GM23338 (cell line): ENCODE results near the gene RIC8A. TPM values are rescaled to one million over a fixed set of nuclear protein-coding genes. Genes with fewer than 3 reads are reported as not detected.

Experiments
- ATAC-seq: fragments of 200-7000 bp; cut with Tn5 transposase; 3 replicates; pipeline ENCODE4 v1.9.1; 2020
- DNase-seq: peaks from one replicate; pipeline ENCODE4 v3.0.0-alpha.2; 2015; ENCODE audit warnings: low spot score
- H2AFZ ChIP-seq: fragments of 200-600 bp; sonication (generic); 2 replicates; pipeline ENCODE4 v1.8.0; 2016; ENCODE audit warnings: antibody characterized with exemption, mild to moderate bottlenecking, moderate library complexity
- H3F3A ChIP-seq: fragments of 200-600 bp; sonication (generic); replicated peaks from 2 replicates; pipeline ENCODE4 v1.8.0; 2017; ENCODE audit warnings: antibody characterized with exemption, mixed run types, low read depth
- H3K27ac ChIP-seq: fragments of 200-600 bp; sonication (generic); 2 replicates; pipeline ENCODE4 v1.6.1; 2016; ENCODE audit warnings: low read depth
- H3K27me3 ChIP-seq: fragments of 200-600 bp; sonication (generic); 2 replicates; pipeline ENCODE4 v1.8.0; 2016; ENCODE audit warnings: mild to moderate bottlenecking, mixed run types, moderate library complexity; ENCODE audit not compliant: insufficient read depth
- H3K36me3 ChIP-seq: fragments of 200-600 bp; sonication (generic); 2 replicates; pipeline ENCODE4 v1.8.0; 2016; ENCODE audit warnings: mild to moderate bottlenecking; ENCODE audit not compliant: insufficient read depth
- H3K4me1 ChIP-seq: fragments of 200-600 bp; sonication (generic); 2 replicates; pipeline ENCODE4 v1.8.0; 2016; ENCODE audit warnings: mild to moderate bottlenecking, moderate library complexity; ENCODE audit not compliant: insufficient read depth
- H3K4me2 ChIP-seq: fragments of 200-600 bp; sonication (generic); 2 replicates; pipeline ENCODE4 v1.7.1; 2017; ENCODE audit warnings: mixed run types
- H3K4me3 ChIP-seq: fragments of 200-600 bp; sonication (generic); 2 replicates; pipeline ENCODE4 v1.6.1; 2016; ENCODE audit warnings: mixed run types
- H3K79me2 ChIP-seq: fragments of 200-600 bp; sonication (generic); replicated peaks from 2 replicates; pipeline ENCODE4 v1.8.0; 2017; ENCODE audit warnings: mild to moderate bottlenecking; ENCODE audit not compliant: insufficient read depth
- H3K9me2 ChIP-seq: fragments of 200-600 bp; sonication (generic); 2 replicates; pipeline ENCODE4 v1.8.0; 2017; ENCODE audit not compliant: insufficient read depth
- H4K20me1 ChIP-seq: fragments of 200-600 bp; sonication (generic); replicated peaks from 2 replicates; pipeline ENCODE4 v1.8.0; 2017; ENCODE audit warnings: mild to moderate bottlenecking; ENCODE audit not compliant: insufficient read depth
- H3K27ac Mint-ChIP-seq: 2 replicates; pipeline ENCODE4 v1.8.0; 2020; ENCODE audit warnings: inconsistent platforms, mild to moderate bottlenecking, moderate library complexity, mixed read lengths
- H3K27me3 Mint-ChIP-seq: 3 replicates; pipeline ENCODE4 v1.8.0; 2022; ENCODE audit warnings: low read depth, mild to moderate bottlenecking, moderate library complexity, mixed read lengths, inconsistent platforms; ENCODE audit not compliant: insufficient read depth, poor library complexity
- H3K36me3 Mint-ChIP-seq: 3 replicates; pipeline ENCODE4 v1.8.0; 2021; ENCODE audit warnings: low read depth, mild to moderate bottlenecking, inconsistent platforms, moderate library complexity, mixed read lengths
- H3K4me1 Mint-ChIP-seq: 3 replicates; pipeline ENCODE4 v1.8.0; 2020; ENCODE audit warnings: mild to moderate bottlenecking, inconsistent platforms, mixed read lengths
- H3K4me3 Mint-ChIP-seq: 3 replicates; pipeline ENCODE4 v1.8.0; 2021; ENCODE audit warnings: moderate library complexity, mild to moderate bottlenecking, inconsistent platforms, mixed read lengths
- H3K9me3 Mint-ChIP-seq: 3 replicates; pipeline ENCODE4 v1.8.0; 2020; ENCODE audit warnings: moderate library complexity, mild to moderate bottlenecking, inconsistent platforms, mixed read lengths
- CREB1 ChIP-seq: fragments of 250-450 bp; sonication (Bioruptor Pico); IDR thresholded peaks from 2 replicates; pipeline ENCODE4 v1.5.0; 2020; ENCODE audit warnings: low read depth, mild to moderate bottlenecking, moderate library complexity
- CTCF ChIP-seq, 2 experiments: fragments of 200-600 bp in 1 of 2; sonication (generic) in 1 of 2; conservative IDR thresholded peaks; 2 replicates each; pipeline versions ENCODE4 v1.5.1 to v1.6.1; 2016 to 2017; ENCODE audit warnings: antibody characterized with exemption in 2 of 2, low read depth in 2 of 2, mild to moderate bottlenecking in 2 of 2, moderate library complexity in 1 of 2
- ETS1 ChIP-seq: IDR thresholded peaks from 2 replicates; pipeline ENCODE4 v1.6.1; 2016; ENCODE audit warnings: antibody characterized with exemption
- EZH2 ChIP-seq: fragments of 200-600 bp; sonication (generic); IDR thresholded peaks from one replicate; pipeline ENCODE4 v1.8.0; 2017; ENCODE audit warnings: antibody characterized with exemption, mild to moderate bottlenecking, low read depth; ENCODE audit not compliant: unreplicated experiment
- JUNB ChIP-seq: IDR thresholded peaks from one replicate; pipeline ENCODE4 v1.6.1; 2016; ENCODE audit warnings: antibody characterized with exemption; ENCODE audit not compliant: unreplicated experiment
- NANOG ChIP-seq: IDR thresholded peaks from 2 replicates; pipeline ENCODE4 v1.6.1; 2016; ENCODE audit warnings: antibody characterized with exemption, borderline replicate concordance
- POLR2AphosphoS5 ChIP-seq: IDR thresholded peaks from 2 replicates; pipeline ENCODE4 v1.6.1; 2016; ENCODE audit warnings: antibody characterized with exemption, low read depth
- STAT1 ChIP-seq: IDR thresholded peaks from one replicate; pipeline ENCODE4 v1.6.1; 2016; ENCODE audit warnings: antibody characterized with exemption; ENCODE audit not compliant: unreplicated experiment
- ZNF114 ChIP-seq: fragments of 250-450 bp; sonication (Bioruptor Pico); IDR thresholded peaks from 2 replicates; pipeline ENCODE4 v1.5.0; 2020; ENCODE audit warnings: mild to moderate bottlenecking, moderate library complexity
- ZNF331 ChIP-seq: fragments of 250-450 bp; sonication (Bioruptor Pico); IDR thresholded peaks from 2 replicates; pipeline ENCODE4 v1.5.0; 2020; ENCODE audit warnings: low read depth, mild to moderate bottlenecking, moderate library complexity
- polyA plus RNA-seq: library from polyadenylated mRNA; unstranded; fragments of >200 nt; fragmentation: Nextera tagmentation; extraction: Ambion mirVana; gene quantifications from 2 replicates; pipeline ENCODE4 v1.2.1, GENCODE V29; 2016
- total RNA-seq: library from RNA; depleted of rRNA; stranded (reverse); fragments of >200 nt; shearing (Covaris generic); gene quantifications from 2 replicates; pipeline ENCODE4 v1.2.3, GENCODE V29; 2014
- TF ChIP-seq, protein P1 (sequence below): IDR thresholded peaks from one replicate; pipeline ENCODE4 v1.6.1; 2018; ENCODE audit warnings: antibody characterized with exemption; ENCODE audit not compliant: unreplicated experiment

RIC8A gene
- total and polyA plus RNA-seq, 2 experiments from 2014 or later, result 23.6 to 81.3 TPM

- Histone ChIP-seq H3F3A (peaks cover 15% of the 10 kb centered on the region), H3K4me1 (peaks cover 10% of the 10 kb centered on the region; the same call in 1 of the 2 replicates), H3K27ac (no peak overlapping the region), H3K4me2 (no peak overlapping the region), H3K79me2 (peaks cover 21% of the 10 kb centered on the region), H3K27me3 (no peaks in the 10 kb centered on the region), H3K4me3 (no peak overlapping the region), H4K20me1 (no peaks in the 10 kb centered on the region; the same call in none of the 2 replicates), H2AFZ (no peak overlapping the region), H3K9me2 (no peaks in the 10 kb centered on the region), H3K36me3 (peaks cover 8% of the 10 kb centered on the region)
- TF ChIP-seq ZNF114 (no peak), POLR2AphosphoS5 (no peak), CTCF (conservative IDR thresholded peaks at IDR 0.05; ENCODE audit: low read depth in 2 of 2) (no peak), JUNB (no peak), ZNF331 (no peak), CREB1 (CRISPR knock-in tag) (no peak)
- DNase-seq (no peak), ATAC-seq (no peak)
- H3K27ac Mint-ChIP-seq, result no peak overlapping the region
- no peak overlapping the region for H3K4me3 Mint-ChIP-seq
- peaks cover 65% of the 10 kb centered on the region for H3K36me3 Mint-ChIP-seq
- H3K4me1 Mint-ChIP-seq, result peaks cover 4% of the 10 kb centered on the region; the same call in 2 of the 3 replicates
- H3K27me3 Mint-ChIP-seq, result peaks cover 14% of the 10 kb centered on the region
- H3K9me3 Mint-ChIP-seq, result no peaks in the 10 kb centered on the region; the same call in 2 of the 3 replicates
Observed at GRCh38 chr11:211295-211694, 3.8 kb downstream of the RIC8A start.

DNA sequence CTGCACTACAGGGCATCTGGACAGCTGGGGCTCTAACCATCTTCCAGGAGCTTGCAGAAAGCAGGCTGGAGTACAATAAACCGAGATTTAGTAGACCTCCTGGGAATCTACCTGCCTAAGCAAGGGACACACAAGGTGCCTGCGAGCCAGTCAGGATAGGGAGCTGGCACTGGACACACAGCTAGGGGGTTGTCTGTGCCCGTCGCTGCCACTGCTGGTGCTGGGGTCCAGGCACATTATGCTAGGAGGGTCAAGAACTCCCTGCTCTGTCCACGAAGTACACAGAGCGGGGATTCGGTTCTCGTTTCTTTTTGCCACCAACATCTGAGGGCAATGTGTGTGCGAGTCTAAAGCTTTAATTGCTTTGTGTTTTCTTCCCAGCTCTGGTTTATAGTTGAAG is 4.2 kb downstream of the RIC8A start:
- H2AFZ ChIP-seq, result no peak overlapping the region
- peaks cover 17% of the 10 kb centered on the region for H3K79me2 ChIP-seq
- peaks cover 8% of the 10 kb centered on the region for H3K36me3 ChIP-seq
- H3K36me3 Mint-ChIP-seq, result peaks cover 65% of the 10 kb centered on the region
- DNase-seq (no peak), ATAC-seq (no peak)
- no peaks in the 10 kb centered on the region for H3K27me3 ChIP-seq
- peaks cover 16% of the 10 kb centered on the region for H3F3A ChIP-seq
- H3K27me3 Mint-ChIP-seq, result peaks cover 12% of the 10 kb centered on the region
- no peak overlapping the region for H3K4me3 Mint-ChIP-seq
- no peak overlapping the region for H3K4me3 ChIP-seq
- no peaks in the 10 kb centered on the region for H3K9me2 ChIP-seq
- H3K4me1 Mint-ChIP-seq, result peaks cover 4% of the 10 kb centered on the region; the same call in 1 of the 3 replicates
- H3K4me1 ChIP-seq, result peaks cover 7% of the 10 kb centered on the region; the same call in 1 of the 2 replicates
- no peak overlapping the region for H3K4me2 ChIP-seq
- TF ChIP-seq POLR2AphosphoS5, result no peak
- TF ChIP-seq NANOG, result no peak
- TF ChIP-seq, protein P1, sequence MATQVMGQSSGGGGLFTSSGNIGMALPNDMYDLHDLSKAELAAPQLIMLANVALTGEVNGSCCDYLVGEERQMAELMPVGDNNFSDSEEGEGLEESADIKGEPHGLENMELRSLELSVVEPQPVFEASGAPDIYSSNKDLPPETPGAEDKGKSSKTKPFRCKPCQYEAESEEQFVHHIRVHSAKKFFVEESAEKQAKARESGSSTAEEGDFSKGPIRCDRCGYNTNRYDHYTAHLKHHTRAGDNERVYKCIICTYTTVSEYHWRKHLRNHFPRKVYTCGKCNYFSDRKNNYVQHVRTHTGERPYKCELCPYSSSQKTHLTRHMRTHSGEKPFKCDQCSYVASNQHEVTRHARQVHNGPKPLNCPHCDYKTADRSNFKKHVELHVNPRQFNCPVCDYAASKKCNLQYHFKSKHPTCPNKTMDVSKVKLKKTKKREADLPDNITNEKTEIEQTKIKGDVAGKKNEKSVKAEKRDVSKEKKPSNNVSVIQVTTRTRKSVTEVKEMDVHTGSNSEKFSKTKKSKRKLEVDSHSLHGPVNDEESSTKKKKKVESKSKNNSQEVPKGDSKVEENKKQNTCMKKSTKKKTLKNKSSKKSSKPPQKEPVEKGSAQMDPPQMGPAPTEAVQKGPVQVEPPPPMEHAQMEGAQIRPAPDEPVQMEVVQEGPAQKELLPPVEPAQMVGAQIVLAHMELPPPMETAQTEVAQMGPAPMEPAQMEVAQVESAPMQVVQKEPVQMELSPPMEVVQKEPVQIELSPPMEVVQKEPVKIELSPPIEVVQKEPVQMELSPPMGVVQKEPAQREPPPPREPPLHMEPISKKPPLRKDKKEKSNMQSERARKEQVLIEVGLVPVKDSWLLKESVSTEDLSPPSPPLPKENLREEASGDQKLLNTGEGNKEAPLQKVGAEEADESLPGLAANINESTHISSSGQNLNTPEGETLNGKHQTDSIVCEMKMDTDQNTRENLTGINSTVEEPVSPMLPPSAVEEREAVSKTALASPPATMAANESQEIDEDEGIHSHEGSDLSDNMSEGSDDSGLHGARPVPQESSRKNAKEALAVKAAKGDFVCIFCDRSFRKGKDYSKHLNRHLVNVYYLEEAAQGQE, result no peak
- TF ChIP-seq STAT1, result no peak
- no peak for TF ChIP-seq EZH2
- no peak for TF ChIP-seq ZNF114
- TF ChIP-seq ETS1, result no peak
- TF ChIP-seq ZNF331, result no peak
- no peak for TF ChIP-seq CTCF (conservative IDR thresholded peaks at IDR 0.05; ENCODE audit: low read depth in 2 of 2)
- no peaks in the 10 kb centered on the region; the same call in none of the 2 replicates for H4K20me1 ChIP-seq
- H3K27ac Mint-ChIP-seq, result no peak overlapping the region
- no peak overlapping the region for H3K27ac ChIP-seq
- H3K9me3 Mint-ChIP-seq, result no peaks in the 10 kb centered on the region; the same call in 2 of the 3 replicates
